A673 (cell line): ENCODE results near the gene DNAJB13. TPM values are rescaled to one million over a fixed set of nuclear protein-coding genes. Genes with fewer than 3 reads are reported as not detected.

ENCODE experiments used
- BruUV-seq: library from RNA; stranded (reverse); fragments of 400-500 nt; replicated peaks from 2 replicates; lab custom pipeline; 2021; lab: Mats Ljungman, UMichigan
- CTCF ChIA-PET: fragments of 300-600 bp; sonication (Branson Sonifier 250); formaldehyde crosslinking; loops from one replicate; lab custom pipeline; 2022; ENCODE audit warnings: antibody characterized with exemption; lab: Charles Lee
- POLR2A ChIA-PET: fragments of 300-600 bp; sonication (Branson Sonifier 250); formaldehyde crosslinking; loops from one replicate; lab custom pipeline; 2022; ENCODE audit warnings: antibody characterized with exemption; ENCODE audit not compliant: low non-redundant PET; lab: Charles Lee
- DNase-seq: peaks from one replicate; pipeline ENCODE4 v3.0.0-alpha.2; 2015; ENCODE audit warnings: low spot score
- H3K27ac ChIP-seq: fragments of 200-600 bp; sonication (generic); 2 replicates; pipeline ENCODE4 v1.5.1; 2016; ENCODE audit warnings: mixed run types, low read depth, mild to moderate bottlenecking, mixed read lengths, antibody characterized with exemption, low read length; ENCODE audit not compliant: poor library complexity, severe bottlenecking
- H3K27me3 ChIP-seq: fragments of 200-600 bp; sonication (generic); replicated peaks from 2 replicates; pipeline ENCODE4 v1.6.1; 2017; ENCODE audit warnings: mixed run types, low read depth, mild to moderate bottlenecking, mixed read lengths, antibody characterized with exemption, low read length; ENCODE audit not compliant: insufficient read depth, poor library complexity
- H3K36me3 ChIP-seq: fragments of 200-600 bp; sonication (generic); 2 replicates; pipeline ENCODE4 v1.6.1; 2016; ENCODE audit warnings: mixed run types, mild to moderate bottlenecking, mixed read lengths, antibody characterized with exemption, low read length; ENCODE audit not compliant: insufficient read depth, poor library complexity, severe bottlenecking
- H3K4me1 ChIP-seq: fragments of 200-600 bp; sonication (generic); 2 replicates; pipeline ENCODE4 v1.6.1; 2017; ENCODE audit warnings: mixed run types, mild to moderate bottlenecking, mixed read lengths, antibody characterized with exemption, low read length; ENCODE audit not compliant: insufficient read depth, poor library complexity, severe bottlenecking
- H3K4me3 ChIP-seq: fragments of 200-600 bp; sonication (generic); 2 replicates; pipeline ENCODE4 v1.5.1; 2016; ENCODE audit warnings: low read depth, mixed run types, mild to moderate bottlenecking, mixed read lengths, low read length; ENCODE audit not compliant: poor library complexity, severe bottlenecking
- H3K9me3 ChIP-seq: fragments of 200-600 bp; sonication (generic); 2 replicates; pipeline ENCODE4 v1.6.1; 2016; ENCODE audit warnings: mixed run types, low read depth, mild to moderate bottlenecking, mixed read lengths, antibody characterized with exemption, low read length; ENCODE audit not compliant: poor library complexity, severe bottlenecking
- CTCF ChIP-seq: fragments of 300-800, 200-600 bp; sonication (generic); conservative IDR thresholded peaks from 2 replicates; pipeline ENCODE4 v1.5.1; 2017; ENCODE audit warnings: low read depth, mild to moderate bottlenecking, antibody characterized with exemption, low read length, moderate library complexity, mixed read lengths
- EZH2 ChIP-seq: fragments of 200-600 bp; sonication (generic); IDR thresholded peaks from 2 replicates; pipeline ENCODE4 v1.6.1; 2017; ENCODE audit warnings: borderline replicate concordance, low read depth, mild to moderate bottlenecking, mixed read lengths, antibody characterized with exemption, low read length; ENCODE audit not compliant: poor library complexity, severe bottlenecking
- intact Hi-C: fragments of 100-400 bp; cut with micrococcal nuclease; formaldehyde crosslinking; loops from one replicate; pipeline ENCODE4 v1.10.0; 2022; ENCODE audit not compliant: unreplicated experiment
- total RNA-seq: library from RNA; stranded (reverse); gene quantifications from 2 replicates; pipeline ENCODE4 v1.2.3, GENCODE V29; 2021

The DNAJB13 gene
- total RNA-seq, 1 experiment from 2014 or later: 0.41 TPM

DNA sequence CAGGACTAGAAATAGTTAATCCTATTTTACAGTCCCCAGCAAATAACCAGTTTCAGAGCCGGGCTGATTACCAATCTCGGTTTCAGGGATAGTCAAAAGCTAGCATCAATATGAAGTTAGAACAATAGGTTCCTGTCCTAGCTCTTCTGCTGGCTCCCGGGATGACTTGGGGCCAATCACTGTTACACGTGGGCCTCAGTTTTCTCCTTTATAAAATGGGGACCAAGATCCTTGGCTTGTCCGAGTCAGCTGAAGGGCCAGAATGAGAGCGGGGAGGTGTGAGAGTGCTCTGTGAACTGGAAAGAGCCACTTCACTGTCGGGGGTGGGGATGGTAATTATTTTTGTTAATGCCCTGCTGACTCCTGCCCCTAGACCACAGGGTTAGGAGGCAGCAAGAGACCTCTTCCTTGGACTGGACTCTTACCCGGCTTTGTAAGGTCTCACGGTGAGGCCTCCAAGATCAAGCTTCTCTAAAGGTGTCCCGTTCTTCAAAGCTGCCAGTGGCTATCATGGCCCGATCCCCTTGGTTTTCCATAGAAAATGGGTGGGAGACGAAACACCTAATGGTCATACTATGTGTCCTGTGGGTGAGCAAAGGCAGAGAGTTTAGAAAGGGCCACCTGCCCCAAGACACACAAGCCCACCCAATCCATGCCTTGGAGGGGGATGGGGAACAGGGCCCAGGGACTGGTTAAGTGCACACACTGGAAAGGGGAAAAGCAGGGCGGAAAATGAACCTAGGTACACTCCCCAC, 30.4 kb downstream of the DNAJB13 start:
- Histone ChIP-seq H3K36me3 (peaks cover 52% of the 10 kb centered on the region), H3K4me3 (peak overlapping the region; percentile 71), H3K9me3 (no peaks in the 10 kb centered on the region), H3K27ac (peak overlapping the region; percentile 92), H3K4me1 (peaks cover 24% of the 10 kb centered on the region), H3K27me3 (no peaks in the 10 kb centered on the region)
- POLR2A ChIA-PET: no interaction called here
- CTCF ChIA-PET: no interaction called here
- no peak for DNase-seq
- intact Hi-C loops: no loop called here
- TF ChIP-seq CTCF: no peak
- TF ChIP-seq EZH2: no peak
- no TSS peak for BruUV-seq

DNA sequence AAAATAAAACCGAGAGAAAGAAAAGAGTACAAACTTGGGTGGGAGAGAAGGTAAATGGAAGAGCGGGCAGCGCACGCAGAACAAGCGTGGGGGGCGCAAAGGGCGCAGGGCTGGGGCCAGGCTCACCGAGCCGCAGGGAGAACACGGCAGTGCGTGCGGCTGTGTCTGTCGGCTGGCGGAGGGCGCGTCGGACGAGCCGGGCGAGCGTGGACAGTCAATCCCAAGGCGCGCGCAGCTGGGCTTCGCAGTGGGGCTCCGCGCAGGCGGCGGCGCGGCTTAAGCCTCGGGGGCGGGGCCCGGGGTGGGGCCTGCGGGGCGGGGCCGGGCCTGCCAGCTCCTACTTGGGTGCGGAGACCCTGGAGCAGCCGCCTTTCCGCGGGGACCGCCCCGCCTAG, 31.8 kb downstream of the DNAJB13 start, which contains the start of gene UCP2:
Gene UCP2 (minus strand): TSS at position 249 of the 395 bp plus-strand sequence. CDS start 4,465 bp downstream, outside the sequence.
- ChIA-PET POLR2A (interaction anchor here (1.1 kb wide), 1 partner anchor 12 kb away, joined by 4 read pairs; no protein-coding TSS in a partner anchor), CTCF (interaction anchor here (0.9 kb wide), 1 partner anchor 273 kb away, joined by 5 read pairs; no protein-coding TSS in a partner anchor)
- Histone ChIP-seq H3K4me1 (peaks cover 24% of the 10 kb centered on the region), H3K36me3 (peaks cover 38% of the 10 kb centered on the region), H3K9me3 (no peaks in the 10 kb centered on the region), H3K4me3 (peak within 1 kb of the TSS; percentile 71), H3K27ac (peak within 1 kb of the TSS; percentile 92), H3K27me3 (no peaks in the 10 kb centered on the region)
- TF ChIP-seq EZH2: no peak
- TF ChIP-seq CTCF: no peak
- BruUV-seq: no TSS peak
- intact Hi-C loops: no loop called here
- peak; percentile 96 for DNase-seq

DNA sequence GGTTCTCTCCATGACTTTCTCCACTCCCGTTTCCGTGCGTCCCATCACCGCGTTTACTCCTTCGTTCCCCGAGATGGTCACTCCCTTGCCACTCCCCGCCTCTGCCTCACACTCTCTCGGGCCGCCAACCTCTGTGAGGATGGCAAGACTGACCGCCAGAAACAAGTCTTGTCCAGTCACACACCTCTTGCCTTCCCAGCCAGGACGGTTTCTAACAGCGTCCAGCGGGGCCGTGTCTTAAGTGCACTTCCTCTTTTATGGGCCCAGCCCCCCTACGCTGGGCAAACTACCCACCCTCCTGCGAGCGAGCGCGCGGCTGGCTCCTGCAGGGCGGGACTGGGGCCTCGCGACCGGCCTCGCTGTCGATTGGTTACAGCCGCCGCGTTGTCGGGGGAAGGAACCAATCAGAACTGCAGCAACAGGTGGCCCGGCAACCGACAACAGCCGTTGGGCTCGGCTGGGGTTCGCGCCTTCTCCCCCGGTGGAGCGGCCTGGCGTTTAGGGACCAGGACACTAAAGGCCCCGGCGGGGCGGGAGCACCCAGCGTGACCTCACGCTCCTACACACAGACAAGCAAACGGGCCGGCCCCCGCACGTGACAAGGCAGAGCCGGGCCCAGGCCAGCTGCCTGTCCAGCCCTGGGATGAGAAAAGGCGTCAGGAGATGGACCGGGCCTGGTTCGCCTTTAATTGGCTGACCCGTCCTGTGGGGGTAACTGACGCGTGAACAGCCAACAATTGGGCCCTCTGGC, 32.3 kb downstream of the DNAJB13 start:
- H3K4me3 ChIP-seq: peak overlapping the region; percentile 71
- no peaks in the 10 kb centered on the region for H3K9me3 ChIP-seq
- ChIA-PET CTCF (interaction anchor here (0.9 kb wide), 1 partner anchor 273 kb away, joined by 5 read pairs; no protein-coding TSS in a partner anchor), POLR2A (interaction anchor here (1.1 kb wide), 1 partner anchor 13 kb away, joined by 4 read pairs; no protein-coding TSS in a partner anchor)
- H3K27me3 ChIP-seq: no peaks in the 10 kb centered on the region
- no TSS peak for BruUV-seq
- peak; percentile 98 for DNase-seq
- intact Hi-C loops: no loop called here
- peak overlapping the region; percentile 92 for H3K27ac ChIP-seq
- TF ChIP-seq EZH2 (no peak), CTCF (no peak)
- H3K4me1 ChIP-seq: peaks cover 24% of the 10 kb centered on the region
- H3K36me3 ChIP-seq: peaks cover 32% of the 10 kb centered on the region
